ENCODE results near the gene PARD3.

PARD3 gene

DNA sequence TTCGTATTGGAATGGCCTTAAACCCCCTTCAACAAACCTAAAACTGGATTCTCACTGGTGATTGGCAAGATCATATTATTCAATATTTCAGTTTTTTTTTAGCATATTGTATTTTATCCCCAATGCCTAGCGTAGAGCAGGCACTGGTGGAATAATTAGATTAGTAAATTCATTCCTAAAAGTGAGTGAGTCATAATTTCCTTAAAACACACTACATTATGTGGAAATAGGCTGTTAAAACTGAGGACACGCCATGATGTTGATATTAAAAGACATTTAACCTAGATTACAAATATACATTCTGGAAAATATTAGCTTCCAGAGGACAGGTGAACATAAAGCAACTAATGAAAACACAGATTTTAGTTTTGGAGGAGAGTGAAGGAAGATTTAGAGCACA is 463.9 kb downstream of the PARD3 start:
- FAIRE-seq, result no peak

DNA sequence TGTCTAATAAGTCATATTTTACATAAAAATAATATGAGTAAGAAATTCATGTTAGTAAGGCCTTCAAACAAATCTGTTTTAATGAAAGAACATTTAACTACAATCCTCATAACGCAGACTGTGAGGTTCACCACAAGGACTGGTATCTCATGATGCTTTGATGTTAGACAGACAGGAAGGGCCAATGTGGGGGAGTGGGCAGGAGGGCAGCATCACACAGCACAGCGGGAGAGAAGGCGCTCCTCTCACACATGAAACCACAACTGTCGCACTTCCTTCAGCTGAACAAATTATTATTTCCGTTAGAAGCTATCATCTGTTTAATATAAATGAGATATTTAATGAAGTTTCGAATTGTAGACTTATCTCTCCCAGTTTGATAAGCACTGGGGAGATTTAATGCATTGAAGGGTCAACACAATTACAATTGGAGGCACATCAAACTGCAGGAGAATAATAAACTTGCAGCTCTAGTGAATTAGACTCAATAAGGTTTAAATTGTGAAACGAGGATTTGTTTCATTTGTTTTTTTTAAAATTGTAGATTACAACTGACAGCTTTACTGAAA is 466.1 kb downstream of the PARD3 start:
- TF ChIP-seq CTCF (IDR thresholded peaks at IDR 0.05; ENCODE audit: insufficient read depth, missing control alignments), result no peak
- DNase-seq (ENCODE audit: insufficient read length, low spot score) (no peak), FAIRE-seq (no peak)

More for the DNA sequence above, 463.9 kb downstream of the PARD3 start:
- TF ChIP-seq CTCF (IDR thresholded peaks at IDR 0.05; ENCODE audit: insufficient read depth, missing control alignments), result no peak
- DNase-seq (ENCODE audit: insufficient read length, low spot score), result no peak

DNA sequence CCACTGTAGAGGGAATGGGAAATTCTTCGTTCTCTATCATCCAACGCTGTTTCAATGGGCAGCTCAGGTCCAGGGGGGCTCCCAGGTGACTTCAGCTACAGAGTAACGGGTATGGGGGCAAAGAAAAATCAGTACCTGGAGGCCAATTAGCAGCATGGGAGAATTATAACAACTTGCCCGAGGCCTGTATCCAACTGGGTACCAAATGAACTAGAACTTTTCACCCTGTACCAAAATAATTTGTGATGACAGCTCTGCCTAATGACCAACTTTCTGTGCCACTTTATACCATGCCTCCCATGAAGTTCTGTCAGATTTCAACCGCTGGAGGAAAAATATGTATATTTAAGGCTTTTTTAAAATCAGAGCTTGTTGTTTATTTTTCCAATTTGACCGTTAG is 467.1 kb downstream of the PARD3 start:
- FAIRE-seq, result no peak
- TF ChIP-seq CTCF (IDR thresholded peaks at IDR 0.05; ENCODE audit: insufficient read depth, missing control alignments), result no peak

DNA sequence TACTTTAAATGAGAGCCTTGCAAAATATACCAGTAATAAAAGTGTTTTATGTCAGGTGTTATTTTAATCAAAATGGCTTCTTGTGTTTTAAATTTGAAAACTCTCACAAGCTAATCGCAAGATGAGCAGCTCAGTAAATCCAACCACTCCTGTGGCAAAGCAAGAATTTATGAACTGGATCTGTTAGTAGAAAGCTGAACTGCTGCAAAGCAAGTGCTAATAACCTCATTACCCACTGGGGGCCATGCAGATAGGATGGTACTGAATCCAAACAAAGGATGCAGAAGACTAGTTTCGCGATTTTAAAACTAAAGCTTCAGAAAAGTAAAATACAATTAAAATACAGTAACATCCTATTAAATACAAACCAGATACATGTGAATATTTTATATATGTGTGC is 468.0 kb downstream of the PARD3 start:
- DNase-seq (ENCODE audit: insufficient read length, low spot score), result no peak
- FAIRE-seq, result no peak
- no peak for TF ChIP-seq CTCF (IDR thresholded peaks at IDR 0.05; ENCODE audit: insufficient read depth, missing control alignments)

More for the DNA sequence above, 467.1 kb downstream of the PARD3 start:
- DNase-seq (ENCODE audit: insufficient read length, low spot score), result no peak

GRCh38 chr10:34346516-34347100 is 468.5 kb downstream of the PARD3 start:
- no peak for TF ChIP-seq CTCF (IDR thresholded peaks at IDR 0.05; ENCODE audit: insufficient read depth, missing control alignments)
- DNase-seq (ENCODE audit: insufficient read length, low spot score) (no peak), FAIRE-seq (peak; percentile 32)

GRCh38 chr10:34345383-34345782 is 469.7 kb downstream of the PARD3 start:
- DNase-seq (ENCODE audit: insufficient read length, low spot score) (no peak), FAIRE-seq (no peak)
- no peak for TF ChIP-seq CTCF (IDR thresholded peaks at IDR 0.05; ENCODE audit: insufficient read depth, missing control alignments)

DNA sequence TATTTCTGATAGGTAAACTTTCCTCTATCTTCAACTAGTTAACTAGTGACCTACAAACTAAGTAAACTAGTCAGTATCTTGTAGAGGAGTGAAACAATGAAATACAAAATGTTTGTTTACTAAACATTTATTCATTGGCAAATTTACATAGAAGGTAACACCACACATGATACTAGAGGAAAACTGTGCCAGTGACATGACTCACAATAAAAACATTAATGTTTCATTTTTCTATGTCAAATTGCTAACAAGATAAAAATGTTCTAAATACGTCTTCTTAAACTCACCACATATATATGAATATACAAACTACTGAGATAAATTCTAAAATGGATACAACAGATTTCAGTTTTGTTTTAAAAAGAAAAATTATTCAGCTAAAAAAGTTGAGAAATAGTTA is 471.3 kb downstream of the PARD3 start:
- FAIRE-seq, result no peak
- TF ChIP-seq CTCF (IDR thresholded peaks at IDR 0.05; ENCODE audit: insufficient read depth, missing control alignments), result no peak
- no peak for DNase-seq (ENCODE audit: insufficient read length, low spot score)

All from D721Med (cell line).